Gastroesophageal sphincter (tissue), 4 donors: ENCODE measurements around the gene DLGAP4. TPM values are rescaled to one million over a fixed set of nuclear protein-coding genes. Genes with fewer than 3 reads are reported as not detected.
"Not testable (repeated sequence)": the region's sequence is repeated elsewhere in the genome, so short reads cannot be mapped to it uniquely, and the experiment has no call there.

ENCODE experiments used
- ATAC-seq: fragments of 150-250 bp; one replicate; pipeline ENCODE4 v1.9.1; 2016; ENCODE audit warnings: mild to moderate bottlenecking, moderate library complexity
- H3K27ac ChIP-seq, 4 donors: fragments of 200-600 bp; sonication (generic) in 3 of 4; 1 replicate in 3 of 4; 2 replicates in 1 of 4; pipeline ENCODE4 v1.5.1; 2016 to 2019
- H3K27me3 ChIP-seq: fragments of 200-600 bp; sonication (generic); one replicate; pipeline ENCODE4 v1.5.1; 2019
- H3K36me3 ChIP-seq, 2 donors: fragments of 200-600 bp; sonication (generic); one replicate each; pipeline ENCODE4 v1.5.1; 2019; ENCODE audit warnings: control low read depth in 1 of 2
- H3K4me1 ChIP-seq, 3 donors: fragments of 200-600 bp; sonication (generic); 1 replicate in 2 of 3; 2 replicates in 1 of 3; pipeline ENCODE4 v1.5.1; 2016 to 2019; ENCODE audit warnings: control low read depth in 2 of 3
- H3K4me3 ChIP-seq, 2 donors: fragments of 200-600 bp; sonication (generic); one replicate each; pipeline ENCODE4 v1.5.1; 2019; ENCODE audit warnings: mild to moderate bottlenecking in 1 of 2, moderate library complexity in 1 of 2
- H3K9me3 ChIP-seq, 3 donors: fragments of 200-600 bp; sonication (generic); one replicate each; pipeline ENCODE4 v1.5.1; 2017 to 2019; ENCODE audit warnings: control low read depth in 2 of 3
- CTCF ChIP-seq, 4 experiments: fragments of 200-600 bp in 2 of 4; fragments of 450-650 bp in 2 of 4; sonication (generic) in 1 of 4; IDR thresholded peaks; one replicate each; pipeline ENCODE4 v1.5.1; 2017 to 2019; ENCODE audit warnings: antibody characterized with exemption in 4 of 4, mild to moderate bottlenecking in 2 of 4, moderate library complexity in 2 of 4
- EP300 ChIP-seq: sonication (generic); formaldehyde crosslinking; IDR thresholded peaks from one replicate; pipeline ENCODE4 v1.6.1; 2017; ENCODE audit warnings: antibody characterized with exemption, mild to moderate bottlenecking
- POLR2A ChIP-seq, 2 donors: fragments of 450-650 bp; IDR thresholded peaks; one replicate each; pipeline ENCODE4 v1.6.1; 2017; ENCODE audit warnings: antibody characterized with exemption in 2 of 2, mild to moderate bottlenecking in 2 of 2, moderate library complexity in 1 of 2
- POLR2AphosphoS5 ChIP-seq: sonication (generic); formaldehyde crosslinking; IDR thresholded peaks from one replicate; pipeline ENCODE4 v1.6.1; 2017; ENCODE audit warnings: antibody characterized with exemption
- WGBS, 2 donors: methylation state at CpG; one replicate each; pipeline ENCODE4 v1.1.5; 2018; ENCODE audit warnings: low coverage in 1 of 2; 5-methylcytosine and 5-hydroxymethylcytosine counted together
- total RNA-seq, 4 donors: library from RNA; depleted of rRNA; stranded (reverse); fragments of >200 nt; gene quantifications; one replicate each; pipeline ENCODE4 v1.1.0, GENCODE V29; 2016

The DLGAP4 gene
- total RNA-seq, 4 donors from 2014 or later, result 35.5 to 76.1 (median 42.2) TPM

DNA sequence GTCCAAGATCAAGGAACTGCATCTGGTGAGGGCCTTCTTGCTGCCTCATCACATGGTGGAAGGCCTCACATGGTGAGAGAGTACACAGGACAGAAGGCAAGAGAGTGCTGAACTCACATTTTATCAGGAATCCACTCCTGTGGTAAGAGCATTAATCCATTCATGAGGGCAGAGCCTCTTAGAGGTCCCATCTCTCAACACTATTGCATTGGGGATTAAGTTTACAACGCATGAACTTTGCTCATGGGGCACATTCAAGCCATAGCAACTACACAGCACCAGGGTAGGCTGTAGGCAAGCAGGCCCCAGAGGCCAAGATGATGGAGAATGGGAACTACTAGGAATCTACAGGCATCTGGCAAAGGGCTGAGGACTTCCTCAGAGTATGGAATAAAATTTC is 257.2 kb downstream of the DLGAP4 start:
- H3K36me3 ChIP-seq, result no peaks in the 10 kb centered on the region
- H3K4me1 ChIP-seq, result no peaks in the 10 kb centered on the region
- no peaks in the 10 kb centered on the region for H3K27me3 ChIP-seq
- no peak overlapping the region for H3K4me3 ChIP-seq
- no peak for TF ChIP-seq CTCF (IDR thresholded peaks at IDR 0.05)
- no peak for TF ChIP-seq POLR2AphosphoS5
- no peak for TF ChIP-seq EP300
- TF ChIP-seq POLR2A (IDR thresholded peaks at IDR 0.05), result no peak
- WGBS, 2 donors, result no CpG with 5 or more reads among the region's 1 CpG
- no peaks in the 10 kb centered on the region for H3K9me3 ChIP-seq
- no peak overlapping the region for H3K27ac ChIP-seq
- ATAC-seq, result no peak

DNA sequence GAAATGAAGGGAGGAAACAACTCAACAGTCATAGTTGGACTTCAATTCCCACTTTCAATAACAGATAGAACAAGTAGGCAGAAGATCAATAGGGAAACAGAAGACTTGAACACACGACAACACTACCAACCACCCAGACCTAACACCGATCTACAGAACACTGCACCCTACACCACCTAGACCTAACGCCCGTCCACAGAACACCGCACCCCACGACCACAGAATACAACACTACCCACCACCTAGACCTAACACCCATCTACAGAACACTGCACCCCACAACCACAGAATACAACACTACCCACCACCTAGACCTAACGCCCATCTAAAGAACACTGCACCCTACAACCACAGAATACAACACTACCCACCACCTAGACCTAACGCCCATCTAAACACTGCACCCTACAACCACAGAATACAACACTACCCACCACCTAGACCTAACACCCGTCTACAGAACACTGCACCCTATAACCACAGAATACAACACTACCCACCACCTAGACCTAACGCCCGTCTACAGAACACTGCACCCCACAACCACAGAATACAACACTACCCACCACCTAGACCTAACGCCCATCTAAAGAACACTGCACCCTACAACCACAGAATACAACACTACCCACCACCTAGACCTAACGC is 258.1 kb downstream of the DLGAP4 start:
- not testable (repeated sequence) for H3K27ac ChIP-seq, H3K9me3 ChIP-seq, H3K4me1 ChIP-seq, H3K36me3 ChIP-seq, H3K4me3 ChIP-seq, ATAC-seq, H3K27me3 ChIP-seq
- WGBS, 2 donors, result 90 to 98% methylated on average over 11 to 12 of the region's 13 CpGs

GRCh38 chr20:36564726-36565121 is 258.6 kb downstream of the DLGAP4 start:
- 86% methylated on average over 4 to 5 of the region's 6 CpGs for WGBS, 2 donors

GRCh38 chr20:36565520-36565919 is 259.4 kb downstream of the DLGAP4 start:
- ATAC-seq, result no peak
- WGBS, 2 donors, result 87 to 93% methylated on average over 3 of the region's 3 CpGs
- Histone ChIP-seq H3K9me3 (no peaks in the 10 kb centered on the region), H3K27me3 (no peaks in the 10 kb centered on the region), H3K27ac (no peak overlapping the region), H3K4me1 (no peaks in the 10 kb centered on the region), H3K4me3 (no peak overlapping the region), H3K36me3 (no peaks in the 10 kb centered on the region)
- TF ChIP-seq EP300 (no peak), POLR2A (IDR thresholded peaks at IDR 0.05) (no peak), POLR2AphosphoS5 (no peak), CTCF (IDR thresholded peaks at IDR 0.05) (no peak)

More at GRCh38 chr20:36564726-36565121, 258.6 kb downstream of the DLGAP4 start:
- not testable (repeated sequence) for ATAC-seq, H3K27me3 ChIP-seq, H3K9me3 ChIP-seq, H3K27ac ChIP-seq, H3K4me3 ChIP-seq, H3K36me3 ChIP-seq, H3K4me1 ChIP-seq

DNA sequence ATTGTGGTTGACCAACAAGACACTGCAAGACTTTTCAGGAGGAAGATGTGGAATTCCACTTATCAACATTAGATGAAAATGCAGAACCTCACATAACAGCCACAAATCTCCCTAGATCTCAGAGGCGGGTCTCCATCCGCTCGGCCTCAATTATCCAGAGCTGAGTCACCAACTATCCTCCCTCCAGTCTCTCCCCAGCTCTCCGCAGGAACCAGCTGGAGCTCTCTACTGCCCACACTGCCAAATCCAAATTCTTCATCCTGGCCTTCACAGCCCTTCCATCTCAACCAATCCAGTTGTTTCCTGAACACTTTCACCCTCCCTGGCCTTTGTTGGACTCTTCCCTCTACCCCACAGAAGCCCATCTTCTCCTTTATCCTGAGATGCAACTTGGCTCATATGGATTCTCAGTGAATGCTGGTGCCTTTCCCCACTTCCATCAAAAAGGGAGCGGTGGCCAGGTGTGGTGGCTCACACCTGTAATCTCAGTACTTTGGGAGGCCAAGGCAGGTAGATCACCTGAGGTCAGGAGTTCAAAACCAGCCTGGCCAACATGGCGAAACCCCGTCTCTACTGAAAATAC is 263.8 kb downstream of the DLGAP4 start:
- no peak overlapping the region for H3K4me3 ChIP-seq
- ATAC-seq, result no peak
- no peaks in the 10 kb centered on the region for H3K36me3 ChIP-seq
- H3K4me1 ChIP-seq, result peaks cover 0 to 30% (median 8%) of the 10 kb centered on the region in 3 donors
- H3K27me3 ChIP-seq, result no peaks in the 10 kb centered on the region
- H3K27ac ChIP-seq, result no peak overlapping the region
- 40 to 58% methylated on average over 2 to 4 of the region's 7 CpGs for WGBS, 2 donors
- H3K9me3 ChIP-seq, result no peaks in the 10 kb centered on the region
- no peak for TF ChIP-seq EP300
- TF ChIP-seq CTCF (IDR thresholded peaks at IDR 0.05), result no peak
- TF ChIP-seq POLR2A (IDR thresholded peaks at IDR 0.05), result no peak
- TF ChIP-seq POLR2AphosphoS5, result no peak
